Ascending aorta (tissue), 2 donors: ENCODE data around the gene FOXG1. TPM values are rescaled to one million over a fixed set of nuclear protein-coding genes. Genes with fewer than 3 reads are reported as not detected.

Experiments
- DNase-seq, 2 donors: peaks; one replicate each; pipeline ENCODE4 v3.0.0-alpha.2; 2019; ENCODE audit warnings: low spot score in 2 of 2
- H3K27ac ChIP-seq, 2 donors: fragments of 200-600 bp; sonication (generic); one replicate each; pipeline ENCODE4 v1.5.1; 2016 to 2017; ENCODE audit warnings: mild to moderate bottlenecking in 1 of 2
- H3K27me3 ChIP-seq: fragments of 200-600 bp; sonication (generic); one replicate; pipeline ENCODE4 v1.5.1; 2017
- H3K36me3 ChIP-seq, 2 donors: fragments of 200-600 bp; sonication (generic); one replicate each; pipeline ENCODE4 v1.5.1; 2016
- H3K4me1 ChIP-seq, 2 donors: fragments of 200-600 bp; sonication (generic); one replicate each; pipeline ENCODE4 v1.5.1; 2016 to 2017; ENCODE audit warnings: mild to moderate bottlenecking in 1 of 2
- H3K4me3 ChIP-seq, 2 donors: fragments of 200-600 bp; sonication (generic); one replicate each; pipeline ENCODE4 v1.5.1; 2016 to 2017; ENCODE audit warnings: mild to moderate bottlenecking in 1 of 2
- H3K9me3 ChIP-seq, 2 donors: fragments of 200-600 bp; sonication (generic); one replicate each; pipeline ENCODE4 v1.5.1; 2016
- intact Hi-C: fragments of 100-400 bp; cut with DNase I; formaldehyde crosslinking; loops from one replicate; pipeline ENCODE4 v1.15.1; 2023
- total RNA-seq: library from RNA; depleted of rRNA; stranded (reverse); fragments of >200 nt; gene quantifications from one replicate; pipeline ENCODE4 v1.1.0, GENCODE V29; 2016
- TF ChIP-seq, protein P1 (sequence below), 3 experiments: fragments of 200-600 bp in 2 of 3; fragments of 450-650 bp in 1 of 3; sonication (generic) in 2 of 3; IDR thresholded peaks; one replicate each; pipeline ENCODE4 v1.5.1; 2016 to 2019; ENCODE audit warnings: antibody characterized with exemption in 3 of 3, mild to moderate bottlenecking in 1 of 3, moderate library complexity in 1 of 3

Gene FOXG1
- total RNA-seq, 1 donor from 2014 or later = not detected

DNA sequence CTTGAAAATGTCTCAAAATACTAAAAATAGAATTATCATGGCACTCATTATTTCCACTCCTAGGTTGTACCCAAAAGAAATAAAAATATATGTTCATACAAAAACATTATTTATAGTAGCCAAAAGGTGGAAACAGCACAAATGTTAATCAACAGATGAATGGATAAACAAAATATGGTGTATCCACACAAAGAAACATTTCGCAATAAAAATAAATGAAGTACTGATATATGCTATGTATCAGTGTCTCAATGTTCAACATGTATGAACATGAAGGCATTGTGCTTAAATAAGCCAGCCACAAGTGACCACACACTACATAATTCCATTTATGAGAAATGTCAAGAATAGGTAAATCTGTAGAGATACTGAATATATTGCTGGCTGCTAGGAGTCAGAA lies 40.9 kb downstream of the FOXG1 start:
- intact Hi-C loops = no loop called here
- no peak for DNase-seq
- Histone ChIP-seq H3K4me1 (no peaks in the 10 kb centered on the region), H3K9me3 (no peaks in the 10 kb centered on the region), H3K4me3 (no peak overlapping the region), H3K36me3 (no peaks in the 10 kb centered on the region), H3K27me3 (no peaks in the 10 kb centered on the region), H3K27ac (no peak overlapping the region)
- TF ChIP-seq, protein P1, sequence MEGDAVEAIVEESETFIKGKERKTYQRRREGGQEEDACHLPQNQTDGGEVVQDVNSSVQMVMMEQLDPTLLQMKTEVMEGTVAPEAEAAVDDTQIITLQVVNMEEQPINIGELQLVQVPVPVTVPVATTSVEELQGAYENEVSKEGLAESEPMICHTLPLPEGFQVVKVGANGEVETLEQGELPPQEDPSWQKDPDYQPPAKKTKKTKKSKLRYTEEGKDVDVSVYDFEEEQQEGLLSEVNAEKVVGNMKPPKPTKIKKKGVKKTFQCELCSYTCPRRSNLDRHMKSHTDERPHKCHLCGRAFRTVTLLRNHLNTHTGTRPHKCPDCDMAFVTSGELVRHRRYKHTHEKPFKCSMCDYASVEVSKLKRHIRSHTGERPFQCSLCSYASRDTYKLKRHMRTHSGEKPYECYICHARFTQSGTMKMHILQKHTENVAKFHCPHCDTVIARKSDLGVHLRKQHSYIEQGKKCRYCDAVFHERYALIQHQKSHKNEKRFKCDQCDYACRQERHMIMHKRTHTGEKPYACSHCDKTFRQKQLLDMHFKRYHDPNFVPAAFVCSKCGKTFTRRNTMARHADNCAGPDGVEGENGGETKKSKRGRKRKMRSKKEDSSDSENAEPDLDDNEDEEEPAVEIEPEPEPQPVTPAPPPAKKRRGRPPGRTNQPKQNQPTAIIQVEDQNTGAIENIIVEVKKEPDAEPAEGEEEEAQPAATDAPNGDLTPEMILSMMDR (IDR thresholded peaks at IDR 0.05) = no peak

- intact Hi-C loops = no loop called here
- TF ChIP-seq, protein P1 (IDR thresholded peaks at IDR 0.05) = no peak
- no peaks in the 10 kb centered on the region for H3K27me3 ChIP-seq
Observed at GRCh38 chr14:28813810-28814209, 47.2 kb downstream of the FOXG1 start.

More at GRCh38 chr14:28813810-28814209, 47.2 kb downstream of the FOXG1 start:
- Histone ChIP-seq H3K36me3 (no peaks in the 10 kb centered on the region), H3K4me3 (no peak overlapping the region), H3K27ac (no peak overlapping the region), H3K9me3 (no peaks in the 10 kb centered on the region), H3K4me1 (no peaks in the 10 kb centered on the region)
- no peak for DNase-seq
